ENCODE data around the gene LHFPL3.

DNA sequence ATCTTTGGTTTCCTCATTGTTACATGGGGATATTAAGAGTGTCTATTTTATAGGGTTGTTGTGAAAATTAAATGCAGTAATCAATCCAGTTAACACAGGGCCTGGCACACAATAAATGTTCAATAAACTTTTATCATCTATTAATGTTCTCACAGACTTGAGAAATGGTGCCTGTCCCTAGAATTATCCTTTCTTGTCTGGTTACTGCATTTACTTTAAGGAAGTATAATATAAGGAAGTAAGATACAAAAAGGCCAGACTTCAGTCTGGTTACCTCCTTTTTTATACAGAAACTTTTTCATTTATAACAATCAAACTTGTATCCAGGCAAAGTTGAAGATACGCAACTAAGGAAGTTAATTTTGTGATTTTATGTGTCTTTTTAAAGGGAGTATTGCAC is 117.0 kb downstream of the LHFPL3 start:
- TF ChIP-seq, protein P1, sequence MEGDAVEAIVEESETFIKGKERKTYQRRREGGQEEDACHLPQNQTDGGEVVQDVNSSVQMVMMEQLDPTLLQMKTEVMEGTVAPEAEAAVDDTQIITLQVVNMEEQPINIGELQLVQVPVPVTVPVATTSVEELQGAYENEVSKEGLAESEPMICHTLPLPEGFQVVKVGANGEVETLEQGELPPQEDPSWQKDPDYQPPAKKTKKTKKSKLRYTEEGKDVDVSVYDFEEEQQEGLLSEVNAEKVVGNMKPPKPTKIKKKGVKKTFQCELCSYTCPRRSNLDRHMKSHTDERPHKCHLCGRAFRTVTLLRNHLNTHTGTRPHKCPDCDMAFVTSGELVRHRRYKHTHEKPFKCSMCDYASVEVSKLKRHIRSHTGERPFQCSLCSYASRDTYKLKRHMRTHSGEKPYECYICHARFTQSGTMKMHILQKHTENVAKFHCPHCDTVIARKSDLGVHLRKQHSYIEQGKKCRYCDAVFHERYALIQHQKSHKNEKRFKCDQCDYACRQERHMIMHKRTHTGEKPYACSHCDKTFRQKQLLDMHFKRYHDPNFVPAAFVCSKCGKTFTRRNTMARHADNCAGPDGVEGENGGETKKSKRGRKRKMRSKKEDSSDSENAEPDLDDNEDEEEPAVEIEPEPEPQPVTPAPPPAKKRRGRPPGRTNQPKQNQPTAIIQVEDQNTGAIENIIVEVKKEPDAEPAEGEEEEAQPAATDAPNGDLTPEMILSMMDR (conservative IDR thresholded peaks at IDR 0.05 in 1 of 2, IDR thresholded peaks at IDR 0.05 in 1 of 2; ENCODE audit: low read depth in 1 of 2, low read length in 2 of 2) = no peak
- TF ChIP-seq EZH2 (IDR thresholded peaks at IDR 0.05; ENCODE audit: low read length, missing control alignments) = no peak

All from fibroblast of lung (primary cell).